Measurements from ENCODE around the gene RAPGEF5.

- TF ChIP-seq CTCF (IDR thresholded peaks at IDR 0.05) (no peak), POLR2A (IDR thresholded peaks at IDR 0.05) (no peak)
Observed at GRCh38 chr7:22240904-22241571, 115.9 kb downstream of the RAPGEF5 start.
